Neural cell (in vitro differentiated cells): ENCODE data around the gene PTTG1. TPM values are rescaled to one million over a fixed set of nuclear protein-coding genes. Genes with fewer than 3 reads are reported as not detected.

Experiments
- H2AFZ ChIP-seq: fragments of 200-600, 300-800 bp; sonication (generic), shearing (Covaris generic); 2 replicates; pipeline ENCODE4 v1.6.0; 2014; ENCODE audit warnings: low read depth, mild to moderate bottlenecking, antibody characterized with exemption, low read length, moderate library complexity
- H3F3A ChIP-seq: fragments of 200-600 bp; shearing (Covaris generic); 2 replicates; pipeline ENCODE4 v1.6.1; 2016; ENCODE audit warnings: mild to moderate bottlenecking, moderate library complexity, mixed read lengths, antibody characterized with exemption, low read length; ENCODE audit not compliant: insufficient read depth, poor library complexity, severe bottlenecking
- H3K27ac ChIP-seq: fragments of 200-600, 300-800 bp; sonication (generic), shearing (Covaris generic); 2 replicates; pipeline ENCODE4 v1.5.1; 2014; ENCODE audit warnings: mild to moderate bottlenecking, low read length, moderate library complexity
- H3K27me3 ChIP-seq: fragments of 300-800, 200-600 bp; sonication (generic), shearing (Covaris generic); 2 replicates; pipeline ENCODE4 v1.6.0; 2014; ENCODE audit warnings: mild to moderate bottlenecking, low read depth, low read length, moderate library complexity; ENCODE audit not compliant: insufficient read depth
- H3K36me3 ChIP-seq: fragments of 300-800, 200-600 bp; sonication (generic), shearing (Covaris generic); 2 replicates; pipeline ENCODE4 v1.5.1; 2014; ENCODE audit warnings: mild to moderate bottlenecking, antibody characterized with exemption, low read length, moderate library complexity; ENCODE audit not compliant: insufficient read depth
- H3K4me2 ChIP-seq: fragments of 300-800, 200-600 bp; sonication (generic), shearing (Covaris generic); 2 replicates; pipeline ENCODE4 v1.6.0; 2014; ENCODE audit warnings: mild to moderate bottlenecking, low read length
- H3K4me3 ChIP-seq: fragments of 300-800, 200-600 bp; sonication (generic), shearing (Covaris generic); 2 replicates; pipeline ENCODE4 v1.5.1; 2014; ENCODE audit warnings: mild to moderate bottlenecking, low read length, moderate library complexity
- H3K79me2 ChIP-seq: fragments of 200-600 bp; shearing (Covaris generic); replicated peaks from 2 replicates; pipeline ENCODE4 v1.6.0; 2014; ENCODE audit warnings: mild to moderate bottlenecking, low read length, moderate library complexity; ENCODE audit not compliant: insufficient read depth
- H3K9ac ChIP-seq: fragments of 300-800, 200-600 bp; sonication (generic), shearing (Covaris generic); 2 replicates; pipeline ENCODE4 v1.6.1; 2016; ENCODE audit warnings: mild to moderate bottlenecking, low read length, mixed read lengths
- H3K9me2 ChIP-seq: fragments of 200-600 bp; shearing (Covaris generic); 2 replicates; pipeline ENCODE4 v1.6.1; 2016; ENCODE audit warnings: mild to moderate bottlenecking, low read length, mixed read lengths; ENCODE audit not compliant: insufficient read depth
- H3K9me3 ChIP-seq: fragments of 200-600, 300-800 bp; sonication (generic), shearing (Covaris generic); 2 replicates; pipeline ENCODE4 v1.6.1; 2016; ENCODE audit warnings: mild to moderate bottlenecking, mixed run types, low read length, moderate library complexity, mixed read lengths
- H4K20me1 ChIP-seq: fragments of 200-600 bp; shearing (Covaris generic); 2 replicates; pipeline ENCODE4 v1.6.1; 2016; ENCODE audit warnings: mild to moderate bottlenecking, mixed run types; ENCODE audit not compliant: insufficient read depth
- CTCF ChIP-seq: fragments of 450-650 bp; IDR thresholded peaks from 2 replicates; pipeline ENCODE4 v1.5.1; 2014; ENCODE audit warnings: antibody characterized with exemption, mild to moderate bottlenecking, moderate library complexity; ENCODE audit not compliant: poor library complexity, severe bottlenecking
- EP300 ChIP-seq: fragments of 450-650 bp; conservative IDR thresholded peaks from 2 replicates; pipeline ENCODE4 v1.6.1; 2014; ENCODE audit warnings: antibody characterized with exemption, mild to moderate bottlenecking, moderate library complexity; ENCODE audit not compliant: poor library complexity, severe bottlenecking
- EZH2 ChIP-seq: fragments of 200-600, 300-800 bp; shearing (Covaris generic), sonication (generic); IDR thresholded peaks from 2 replicates; pipeline ENCODE4 v1.6.1; 2014; ENCODE audit warnings: antibody characterized with exemption, low read length, borderline replicate concordance, mild to moderate bottlenecking; ENCODE audit not compliant: insufficient read depth, poor library complexity, severe bottlenecking
- MXI1 ChIP-seq: fragments of 450-650 bp; conservative IDR thresholded peaks from 2 replicates; pipeline ENCODE4 v1.6.1; 2014; ENCODE audit warnings: antibody characterized with exemption, mild to moderate bottlenecking; ENCODE audit not compliant: poor library complexity, severe bottlenecking
- POLR2AphosphoS5 ChIP-seq: IDR thresholded peaks from 2 replicates; pipeline ENCODE4 v1.6.1; 2012
- RAD21 ChIP-seq: fragments of 450-650 bp; conservative IDR thresholded peaks from 2 replicates; pipeline ENCODE4 v1.6.1; 2014; ENCODE audit warnings: antibody characterized with exemption, mild to moderate bottlenecking, moderate library complexity
- SMC3 ChIP-seq: fragments of 450-650 bp; conservative IDR thresholded peaks from 2 replicates; pipeline ENCODE4 v1.6.1; 2014; ENCODE audit warnings: antibody characterized with exemption, mild to moderate bottlenecking, moderate library complexity; ENCODE audit not compliant: poor library complexity
- TAF1 ChIP-seq: IDR thresholded peaks from 2 replicates; pipeline ENCODE4 v1.6.1; 2012; ENCODE audit warnings: low read depth
- polyA plus RNA-seq: library from polyadenylated mRNA; depleted of rRNA; stranded (reverse); fragments of >200 nt; gene quantifications from 2 replicates; pipeline ENCODE4 v1.2.3, GENCODE V29; 2014
- TF ChIP-seq, protein P1 (sequence below): IDR thresholded peaks from 2 replicates; pipeline ENCODE4 v1.6.1; 2012; ENCODE audit warnings: borderline replicate concordance

PTTG1 gene
- polyA plus RNA-seq, 1 donor from 2014 or later, result 42.6 TPM

DNA sequence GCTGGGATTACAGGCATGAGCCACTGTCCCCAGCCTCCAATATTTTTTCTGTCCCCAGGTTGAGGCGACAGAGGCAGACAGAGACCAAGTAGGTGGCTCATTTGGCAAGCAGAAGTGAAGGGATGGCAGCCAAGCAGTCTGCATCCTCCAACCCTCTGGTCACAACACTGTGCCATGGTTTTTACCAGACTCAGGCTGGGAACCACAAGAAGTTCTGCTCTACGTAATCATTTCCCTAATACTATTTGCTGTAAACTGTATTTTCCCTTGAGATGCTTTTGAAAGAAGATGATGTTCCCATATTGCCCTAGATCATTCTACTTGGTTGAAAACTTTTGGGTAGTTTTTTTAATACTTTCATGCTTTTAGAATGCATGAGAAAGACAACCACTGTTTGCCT lies 40.5 kb downstream of the PTTG1 start:
- no peak overlapping the region for H3K27ac ChIP-seq
- H4K20me1 ChIP-seq, result no peaks in the 10 kb centered on the region
- no peaks in the 10 kb centered on the region for H3K36me3 ChIP-seq
- H3K9me2 ChIP-seq, result no peaks in the 10 kb centered on the region
- TF ChIP-seq CTCF, result no peak
- TF ChIP-seq EZH2, result no peak
- TF ChIP-seq TAF1, result no peak
- TF ChIP-seq RAD21, result no peak
- TF ChIP-seq POLR2AphosphoS5, result no peak
- TF ChIP-seq EP300, result no peak
- no peak for TF ChIP-seq SMC3
- TF ChIP-seq MXI1, result no peak
- TF ChIP-seq, protein P1, sequence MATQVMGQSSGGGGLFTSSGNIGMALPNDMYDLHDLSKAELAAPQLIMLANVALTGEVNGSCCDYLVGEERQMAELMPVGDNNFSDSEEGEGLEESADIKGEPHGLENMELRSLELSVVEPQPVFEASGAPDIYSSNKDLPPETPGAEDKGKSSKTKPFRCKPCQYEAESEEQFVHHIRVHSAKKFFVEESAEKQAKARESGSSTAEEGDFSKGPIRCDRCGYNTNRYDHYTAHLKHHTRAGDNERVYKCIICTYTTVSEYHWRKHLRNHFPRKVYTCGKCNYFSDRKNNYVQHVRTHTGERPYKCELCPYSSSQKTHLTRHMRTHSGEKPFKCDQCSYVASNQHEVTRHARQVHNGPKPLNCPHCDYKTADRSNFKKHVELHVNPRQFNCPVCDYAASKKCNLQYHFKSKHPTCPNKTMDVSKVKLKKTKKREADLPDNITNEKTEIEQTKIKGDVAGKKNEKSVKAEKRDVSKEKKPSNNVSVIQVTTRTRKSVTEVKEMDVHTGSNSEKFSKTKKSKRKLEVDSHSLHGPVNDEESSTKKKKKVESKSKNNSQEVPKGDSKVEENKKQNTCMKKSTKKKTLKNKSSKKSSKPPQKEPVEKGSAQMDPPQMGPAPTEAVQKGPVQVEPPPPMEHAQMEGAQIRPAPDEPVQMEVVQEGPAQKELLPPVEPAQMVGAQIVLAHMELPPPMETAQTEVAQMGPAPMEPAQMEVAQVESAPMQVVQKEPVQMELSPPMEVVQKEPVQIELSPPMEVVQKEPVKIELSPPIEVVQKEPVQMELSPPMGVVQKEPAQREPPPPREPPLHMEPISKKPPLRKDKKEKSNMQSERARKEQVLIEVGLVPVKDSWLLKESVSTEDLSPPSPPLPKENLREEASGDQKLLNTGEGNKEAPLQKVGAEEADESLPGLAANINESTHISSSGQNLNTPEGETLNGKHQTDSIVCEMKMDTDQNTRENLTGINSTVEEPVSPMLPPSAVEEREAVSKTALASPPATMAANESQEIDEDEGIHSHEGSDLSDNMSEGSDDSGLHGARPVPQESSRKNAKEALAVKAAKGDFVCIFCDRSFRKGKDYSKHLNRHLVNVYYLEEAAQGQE, result no peak
- H3K4me3 ChIP-seq, result no peak overlapping the region
- no peak overlapping the region for H3K4me2 ChIP-seq
- H3K27me3 ChIP-seq, result no peaks in the 10 kb centered on the region
- H3K9me3 ChIP-seq, result peaks cover 4% of the 10 kb centered on the region
- no peak overlapping the region for H3K9ac ChIP-seq
- H3K79me2 ChIP-seq, result no peaks in the 10 kb centered on the region
- no peaks in the 10 kb centered on the region for H3F3A ChIP-seq
- no peak overlapping the region for H2AFZ ChIP-seq

- Histone ChIP-seq H3K9me2 (no peaks in the 10 kb centered on the region), H4K20me1 (no peaks in the 10 kb centered on the region), H3K27ac (no peak overlapping the region), H3F3A (no peaks in the 10 kb centered on the region), H3K4me2 (no peak overlapping the region), H2AFZ (no peak overlapping the region), H3K9me3 (peaks cover 4% of the 10 kb centered on the region), H3K4me3 (no peak overlapping the region), H3K36me3 (no peaks in the 10 kb centered on the region), H3K79me2 (no peaks in the 10 kb centered on the region), H3K27me3 (no peaks in the 10 kb centered on the region), H3K9ac (no peak overlapping the region)
- TF ChIP-seq RAD21 (no peak), MXI1 (no peak), TAF1 (no peak), POLR2AphosphoS5 (no peak), SMC3 (no peak), CTCF (no peak), EZH2 (no peak)
- TF ChIP-seq, protein P1, result no peak
These were observed 41.6 kb downstream of the PTTG1 start for GRCh38 chr5:160463227-160463626.
